IPS-18c (cell line): Measurements from ENCODE around the gene UBE2S.

Experiments
- H3K4me3 ChIP-seq: 2 replicates; pipeline ENCODE4 v1.7.0; 2013; ENCODE audit warnings: low read depth, mild to moderate bottlenecking, low read length, moderate library complexity; ENCODE audit not compliant: insufficient read depth
- H3K9me3 ChIP-seq: one replicate; pipeline ENCODE4 v1.6.1; 2013; ENCODE audit warnings: mild to moderate bottlenecking, low read length, moderate library complexity; ENCODE audit not compliant: control insufficient read depth, insufficient read depth

UBE2S gene

GRCh38 chr19:55358943-55359908, 48.4 kb downstream of the UBE2S start:
- no peaks in the 10 kb centered on the region for H3K9me3 ChIP-seq

GRCh38 chr19:55358493-55358892, 49.1 kb downstream of the UBE2S start:
- Histone ChIP-seq H3K4me3 (no peak overlapping the region), H3K9me3 (no peaks in the 10 kb centered on the region)

More at GRCh38 chr19:55358943-55359908, 48.4 kb downstream of the UBE2S start:
- no peak overlapping the region; the same call in 1 of the 2 replicates for H3K4me3 ChIP-seq

- Histone ChIP-seq H3K9me3 (no peaks in the 10 kb centered on the region), H3K4me3 (0 out of 2 replicates have a peak overlapping the region, but pooled peaks have one; percentile 15)
Observed at GRCh38 chr19:55355213-55355821, 52.3 kb downstream of the UBE2S start.

GRCh38 chr19:55354698-55355212, 52.8 kb downstream of the UBE2S start, which contains the start of gene COX6B2:
Gene COX6B2 (minus strand): TSS chr19:55354719. CDS start chr19:55354521, 198 bp downstream.
- H3K4me3 ChIP-seq = peak within 1 kb of the TSS; percentile 69
- H3K9me3 ChIP-seq = no peaks in the 10 kb centered on the region

GRCh38 chr19:55353803-55354697, 53.5 kb downstream of the UBE2S start:
- Histone ChIP-seq H3K4me3 (peak overlapping the region; percentile 69), H3K9me3 (no peaks in the 10 kb centered on the region)

- H3K4me3 ChIP-seq = peak overlapping the region; percentile 69
- no peaks in the 10 kb centered on the region for H3K9me3 ChIP-seq
Observed at GRCh38 chr19:55353356-55353802, 54.2 kb downstream of the UBE2S start.

- no peaks in the 10 kb centered on the region for H3K9me3 ChIP-seq
- H3K4me3 ChIP-seq = no peak overlapping the region
Observed at GRCh38 chr19:55352549-55353145, 54.9 kb downstream of the UBE2S start.

- Histone ChIP-seq H3K9me3 (no peaks in the 10 kb centered on the region), H3K4me3 (no peak overlapping the region)
Observed at GRCh38 chr19:55352040-55352439, 55.5 kb downstream of the UBE2S start.

GRCh38 chr19:55350620-55351315, 56.8 kb downstream of the UBE2S start:
- no peaks in the 10 kb centered on the region for H3K9me3 ChIP-seq
- no peak overlapping the region for H3K4me3 ChIP-seq
